Sigmoid colon (tissue), 7 donors: Measurements from ENCODE around the gene ABHD16B. TPM values are rescaled to one million over a fixed set of nuclear protein-coding genes. Genes with fewer than 3 reads are reported as not detected.

Experiments
- DNase-seq: peaks from one replicate; pipeline ENCODE4 v3.0.0-alpha.2; 2019
- H3K27ac ChIP-seq, 4 donors: fragments of 200-600 bp; sonication (generic); one replicate each; pipeline ENCODE4 v1.5.1; 2016 to 2019; ENCODE audit warnings: mild to moderate bottlenecking in 1 of 4
- H3K27me3 ChIP-seq, 3 donors: fragments of 200-600 bp; sonication (generic); one replicate each; pipeline ENCODE4 v1.5.1; 2019; ENCODE audit warnings: mild to moderate bottlenecking in 1 of 3
- H3K36me3 ChIP-seq, 4 donors: fragments of 200-600 bp; sonication (generic); one replicate each; pipeline ENCODE4 v1.5.1; 2016 to 2019
- H3K4me1 ChIP-seq, 4 donors: fragments of 200-600 bp; sonication (generic); one replicate each; pipeline ENCODE4 v1.5.1; 2017 to 2019
- H3K4me3 ChIP-seq, 4 donors: fragments of 200-600 bp; sonication (generic); one replicate each; pipeline ENCODE4 v1.5.1; 2017 to 2019; ENCODE audit warnings: mild to moderate bottlenecking in 2 of 4, moderate library complexity in 1 of 4
- H3K9me3 ChIP-seq, 4 donors: fragments of 200-600 bp in 3 of 4; sonication (generic) in 3 of 4; one replicate each; pipeline versions ENCODE4 v1.5.1 to v1.6.1; 2013 to 2019
- CTCF ChIP-seq, 4 experiments: fragments of 450-650 bp in 3 of 4; fragments of 200-600 bp in 1 of 4; IDR thresholded peaks; one replicate each; pipeline ENCODE4 v1.5.1; 2016 to 2019; ENCODE audit warnings: antibody characterized with exemption in 4 of 4, mild to moderate bottlenecking in 3 of 4, moderate library complexity in 2 of 4
- EP300 ChIP-seq, 4 donors: sonication (generic); formaldehyde crosslinking; IDR thresholded peaks; one replicate each; pipeline ENCODE4 v1.6.1; 2017; ENCODE audit warnings: antibody characterized with exemption in 4 of 4
- POLR2A ChIP-seq, 2 donors: fragments of 450-650 bp; IDR thresholded peaks; one replicate each; pipeline ENCODE4 v1.6.1; 2016; ENCODE audit warnings: antibody characterized with exemption in 2 of 2, mild to moderate bottlenecking in 2 of 2, moderate library complexity in 2 of 2
- POLR2AphosphoS5 ChIP-seq, 4 donors: sonication (generic); formaldehyde crosslinking; IDR thresholded peaks; one replicate each; pipeline ENCODE4 v1.6.1; 2017; ENCODE audit warnings: antibody characterized with exemption in 4 of 4
- WGBS, 2 donors: extraction: QIAGEN DNeasy Blood & Tissue Kit; methylation state at CpG; one replicate each; pipeline ENCODE4 v1.1.7; 2013; 5-methylcytosine and 5-hydroxymethylcytosine counted together
- intact Hi-C: fragments of 100-400 bp; cut with DNase I; formaldehyde crosslinking; loops from one replicate; pipeline ENCODE4 v1.15.1; 2023
- polyA plus RNA-seq, 3 donors: library from polyadenylated mRNA; stranded (reverse); fragments of 200-250 nt; gene quantifications; one replicate each; pipeline ENCODE4 v1.2.3, GENCODE V29; 2013
- total RNA-seq, 4 donors: library from RNA; depleted of rRNA; stranded (reverse); fragments of >200 nt; gene quantifications; one replicate each; pipeline ENCODE4 v1.1.0, GENCODE V29; 2016
- donor health status: healthy with polysubstance abuse.
- donor health status: Bipolar disorder and iron deficiency.
- donor health status: healthy.

ABHD16B gene
- total and polyA plus RNA-seq, 7 donors, result 0.44 TPM; not detected in 6

GRCh38 chr20:63831993-63832686 is 29.2 kb upstream of the ABHD16B start:
- Histone ChIP-seq H3K27me3 (peaks cover 20 to 45% (median 37%) of the 10 kb centered on the region in 3 donors), H3K9me3 (no peaks in the 10 kb centered on the region), H3K27ac (peak overlapping the region; percentile 47 to 71 (median 59)), H3K36me3 (no peaks in the 10 kb centered on the region), H3K4me1 (peaks cover 0 to 32% (median 24%) of the 10 kb centered on the region in 4 donors), H3K4me3 (peak overlapping the region in 3 of 4 donors; percentile 48 to 59 (median 52))
- DNase-seq, result no peak
- TF ChIP-seq POLR2AphosphoS5 (IDR thresholded peaks at IDR 0.05), result peak in 1 of 4 donors; percentile 19
- no peak for TF ChIP-seq POLR2A (IDR thresholded peaks at IDR 0.05)
- intact Hi-C loops, result no loop called here
- 5 to 17% methylated on average over 76 of the region's 76 CpGs for WGBS, 2 donors

DNA sequence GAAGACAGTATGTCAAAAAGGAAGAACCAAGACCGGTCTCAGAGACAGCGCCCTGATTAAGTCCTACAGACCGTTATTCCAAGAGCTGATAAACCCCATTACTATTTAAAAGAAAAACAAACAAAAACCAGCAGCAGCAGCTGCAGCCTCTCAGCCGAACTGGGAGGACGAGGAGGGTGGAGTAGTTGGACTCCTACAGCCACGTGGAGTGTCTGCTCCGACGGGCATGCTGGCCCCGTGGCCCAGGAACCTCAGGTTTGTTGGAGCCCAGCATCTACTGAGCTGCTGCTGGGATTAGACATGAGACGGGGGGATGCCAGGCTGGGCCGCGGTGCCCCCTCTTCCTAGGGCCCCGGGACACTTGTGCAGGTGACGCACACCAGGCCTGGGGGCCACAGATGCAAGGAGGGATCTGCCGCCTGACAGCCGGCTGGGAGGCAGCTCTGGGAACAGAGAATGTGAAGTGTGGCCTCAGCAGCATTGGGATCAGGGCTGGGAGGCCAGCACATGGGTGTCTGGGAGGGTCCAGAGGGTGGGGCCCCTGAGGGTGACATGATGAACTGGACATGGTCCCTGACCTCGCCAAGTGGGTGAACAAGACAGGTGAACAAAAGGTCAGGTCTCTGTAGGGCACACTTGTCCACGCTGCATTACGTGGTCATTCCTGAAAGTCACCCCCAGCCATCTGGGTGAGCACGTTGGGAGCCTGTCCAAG is 27.4 kb upstream of the ABHD16B start:
- no peak for TF ChIP-seq POLR2A (IDR thresholded peaks at IDR 0.05)
- no peak for TF ChIP-seq POLR2AphosphoS5 (IDR thresholded peaks at IDR 0.05)
- no peak for TF ChIP-seq CTCF (IDR thresholded peaks at IDR 0.05)
- no peak for TF ChIP-seq EP300 (IDR thresholded peaks at IDR 0.05)
- 55 to 81% methylated on average over 20 of the region's 20 CpGs for WGBS, 2 donors
- intact Hi-C loops, result no loop called here
- Histone ChIP-seq H3K4me3 (no peak overlapping the region), H3K9me3 (no peaks in the 10 kb centered on the region), H3K27me3 (peaks cover 14 to 30% (median 24%) of the 10 kb centered on the region in 3 donors), H3K27ac (peak overlapping the region in 1 of 4 donors; percentile 76), H3K36me3 (no peaks in the 10 kb centered on the region), H3K4me1 (peaks cover 0 to 32% (median 24%) of the 10 kb centered on the region in 4 donors)
- DNase-seq, result no peak

DNA sequence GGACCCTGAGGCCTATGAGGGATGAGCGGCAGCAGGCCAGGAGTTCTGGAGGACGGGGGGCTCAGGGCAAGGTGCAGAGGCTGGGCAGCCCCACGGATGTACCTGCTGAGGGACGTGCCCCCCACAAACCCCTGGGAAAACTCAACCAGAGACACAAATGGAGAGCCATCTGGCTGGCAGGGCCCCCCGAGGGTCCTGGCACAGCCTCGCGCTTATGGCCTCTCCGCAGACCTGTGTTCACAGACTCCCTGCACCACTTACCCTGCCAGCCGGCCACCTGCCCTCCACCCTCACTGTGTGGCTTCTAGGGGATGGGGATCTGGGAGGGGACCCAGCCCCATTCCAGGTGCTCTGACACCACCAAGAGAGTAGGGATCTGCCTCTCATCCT is 26.8 kb upstream of the ABHD16B start:
- TF ChIP-seq POLR2AphosphoS5 (IDR thresholded peaks at IDR 0.05) (no peak), EP300 (IDR thresholded peaks at IDR 0.05) (no peak), CTCF (IDR thresholded peaks at IDR 0.05) (no peak), POLR2A (IDR thresholded peaks at IDR 0.05) (no peak)
- no peak for DNase-seq

GRCh38 chr20:63835021-63835858 is 26.1 kb upstream of the ABHD16B start:
- intact Hi-C loops, result no loop called here
- Histone ChIP-seq H3K4me3 (no peak overlapping the region), H3K27me3 (peaks cover 10 to 17% (median 11%) of the 10 kb centered on the region in 3 donors), H3K27ac (peak overlapping the region; percentile 25 to 76 (median 34)), H3K9me3 (no peaks in the 10 kb centered on the region), H3K4me1 (peaks cover 0 to 20% (median 17%) of the 10 kb centered on the region in 4 donors), H3K36me3 (no peaks in the 10 kb centered on the region)
- DNase-seq, result peak; percentile 93
- WGBS, 2 donors, result 13 to 54% methylated on average over 21 of the region's 21 CpGs
- TF ChIP-seq EP300 (IDR thresholded peaks at IDR 0.05), result no peak

More for the DNA sequence above, 26.8 kb upstream of the ABHD16B start:
- H3K4me3 ChIP-seq, result no peak overlapping the region
- WGBS, 2 donors, result 79 to 85% methylated on average over 9 of the region's 9 CpGs
- H3K27me3 ChIP-seq, result peaks cover 14 to 24% (median 18%) of the 10 kb centered on the region in 3 donors
- intact Hi-C loops, result no loop called here
- H3K4me1 ChIP-seq, result peaks cover 0 to 28% (median 23%) of the 10 kb centered on the region in 4 donors
- H3K36me3 ChIP-seq, result no peaks in the 10 kb centered on the region
- no peaks in the 10 kb centered on the region for H3K9me3 ChIP-seq
- H3K27ac ChIP-seq, result peak overlapping the region in 3 of 4 donors; percentile 25 to 76 (median 34)

GRCh38 chr20:63836458-63837344 is 24.6 kb upstream of the ABHD16B start:
- Histone ChIP-seq H3K9me3 (no peaks in the 10 kb centered on the region), H3K27ac (no peak overlapping the region), H3K4me3 (no peak overlapping the region), H3K4me1 (peaks cover 0 to 15% (median 12%) of the 10 kb centered on the region in 4 donors), H3K27me3 (peaks cover 4 to 10% (median 5%) of the 10 kb centered on the region in 3 donors), H3K36me3 (no peaks in the 10 kb centered on the region)
- 75 to 81% methylated on average over 27 of the region's 27 CpGs for WGBS, 2 donors
- DNase-seq, result no peak
- intact Hi-C loops, result no loop called here
- no peak for TF ChIP-seq CTCF (IDR thresholded peaks at IDR 0.05)
- TF ChIP-seq POLR2A (IDR thresholded peaks at IDR 0.05), result no peak
- TF ChIP-seq EP300 (IDR thresholded peaks at IDR 0.05), result no peak
- no peak for TF ChIP-seq POLR2AphosphoS5 (IDR thresholded peaks at IDR 0.05)
